Measurements from ENCODE around the gene PRR20C. TPM values are rescaled to one million over a fixed set of nuclear protein-coding genes. Genes with fewer than 3 reads are reported as not detected.
A peak's percentile ranks its signal among the peaks of the same experiment; 100 is the strongest.
"Not testable (repeated sequence)": the region's sequence is repeated elsewhere in the genome, so short reads cannot be mapped to it uniquely, and the experiment has no call there.

The PRR20C gene
- total RNA-seq, 6 donors from 2014 or later: not detected

DNA sequence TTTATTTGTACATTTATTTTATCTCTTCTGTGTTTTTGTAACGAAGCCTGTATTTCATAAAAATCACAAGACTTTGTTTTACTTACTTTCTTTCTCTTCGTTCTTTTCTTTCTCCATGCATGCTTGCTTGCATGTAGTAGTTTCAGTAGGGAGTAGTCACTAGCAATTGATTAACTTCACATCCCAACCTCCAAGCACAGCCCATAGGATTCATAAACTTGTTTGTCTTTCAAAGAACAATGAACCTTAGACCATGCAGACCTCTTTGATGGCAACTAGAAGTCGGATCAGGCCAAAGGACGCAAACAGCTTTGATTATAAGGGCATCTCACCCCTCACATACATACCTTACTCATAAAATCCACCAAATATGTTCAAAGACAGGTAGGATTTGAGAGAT, 16.3 kb upstream of the PRR20C start:
- H3K27ac ChIP-seq: no peak overlapping the region
- WGBS, 2 donors: 68 to 79% methylated on average over 4 of the region's 4 CpGs
- H3K9me3 ChIP-seq: peaks cover 0 to 4% (median 0%) of the 10 kb centered on the region in 4 donors
- ATAC-seq (ENCODE audit: low FRiP score in 2 of 2) (no peak), DNase-seq (no peak)
- H3K4me1 ChIP-seq: no peaks in the 10 kb centered on the region
- H3K4me3 ChIP-seq: no peak overlapping the region
- TF ChIP-seq EP300 (IDR thresholded peaks at IDR 0.05): no peak
- no peaks in the 10 kb centered on the region for H3K27me3 ChIP-seq
- H3K36me3 ChIP-seq: no peaks in the 10 kb centered on the region

DNA sequence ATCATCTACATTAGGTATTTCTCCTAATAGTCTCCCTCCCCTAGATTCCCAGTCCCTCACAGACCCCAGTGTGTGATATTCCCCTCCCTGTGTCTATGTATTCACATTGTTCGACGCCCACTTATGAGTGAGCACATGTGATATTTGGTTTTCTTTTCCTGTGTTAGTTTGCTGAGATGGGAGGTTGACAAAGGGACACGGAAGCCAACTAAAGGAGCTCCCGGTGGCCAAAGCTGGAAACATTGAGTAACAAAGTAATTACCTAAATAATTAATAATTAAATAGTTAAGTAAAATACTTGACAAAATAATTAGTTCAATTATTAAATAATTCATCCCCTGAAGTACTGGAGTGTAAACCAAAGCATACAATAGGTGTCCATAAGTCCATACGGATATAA, 14.9 kb upstream of the PRR20C start:
- Histone ChIP-seq H3K27ac (no peak overlapping the region), H3K27me3 (no peaks in the 10 kb centered on the region), H3K4me3 (no peak overlapping the region), H3K4me1 (no peaks in the 10 kb centered on the region), H3K9me3 (peaks cover 0 to 4% (median 0%) of the 10 kb centered on the region in 4 donors), H3K36me3 (no peaks in the 10 kb centered on the region)
- ATAC-seq (ENCODE audit: low FRiP score in 2 of 2) (no peak), DNase-seq (no peak)
- WGBS, 2 donors: 89 to 94% methylated on average over 5 of the region's 5 CpGs
- no peak for TF ChIP-seq EP300 (IDR thresholded peaks at IDR 0.05)
- TF ChIP-seq POLR2A (IDR thresholded peaks at IDR 0.05): no peak
- no peak for TF ChIP-seq POLR2AphosphoS5 (IDR thresholded peaks at IDR 0.05)

DNA sequence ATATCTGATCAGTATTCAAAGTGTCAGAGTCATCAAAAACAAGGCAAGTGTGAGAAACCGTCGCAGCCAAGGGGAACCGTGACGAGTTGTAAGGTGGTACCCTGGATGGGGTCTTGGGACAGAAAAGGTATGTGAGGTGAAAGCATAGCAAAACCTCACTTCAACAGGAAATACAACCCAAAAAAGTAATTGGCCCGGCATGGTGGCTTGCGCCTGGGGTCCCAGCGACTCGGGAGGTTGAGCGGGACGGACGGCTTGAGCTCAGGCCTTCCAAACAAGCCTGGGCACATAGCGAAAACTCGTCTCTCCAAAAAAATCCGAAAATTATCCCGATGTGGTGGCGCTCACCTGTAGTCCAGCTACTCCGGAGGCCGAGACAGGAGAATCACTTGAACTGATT, 14.1 kb upstream of the PRR20C start:
- not testable (repeated sequence) for ATAC-seq (ENCODE audit: low FRiP score in 2 of 2)

DNA sequence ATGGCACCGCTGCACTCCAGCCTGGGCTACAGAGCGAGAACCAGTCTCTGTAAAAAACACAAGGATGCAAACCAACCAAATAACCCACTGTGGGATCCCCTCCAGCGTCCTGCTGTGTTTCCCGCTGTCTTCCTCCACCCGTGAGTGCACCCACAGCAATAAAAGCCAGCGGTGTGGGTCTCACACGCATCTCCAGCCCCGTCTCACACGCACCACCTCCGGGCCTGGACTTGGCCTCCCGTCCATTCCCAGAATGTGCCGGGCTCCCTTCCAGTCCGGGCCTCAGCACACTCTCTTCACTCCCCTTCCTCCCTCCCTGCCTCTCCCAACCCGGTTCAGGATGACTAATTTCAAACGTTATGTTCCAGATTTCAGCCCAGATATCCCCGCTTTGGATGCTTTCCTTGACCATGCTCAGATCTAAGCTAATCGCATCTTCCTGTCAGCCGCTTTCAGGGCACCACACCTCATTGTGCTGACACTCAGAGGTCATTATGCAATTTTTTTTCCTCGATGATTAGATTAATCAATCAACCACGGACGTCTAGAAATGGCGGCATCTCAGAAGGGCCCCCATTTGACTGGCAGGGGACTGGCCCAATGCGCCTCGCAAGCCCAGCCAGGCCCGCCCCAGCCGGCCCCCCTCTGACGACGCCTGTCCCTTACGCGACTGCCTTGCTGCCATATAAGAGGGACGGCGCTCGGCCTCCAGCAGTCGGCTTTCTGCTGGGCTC, 13.5 kb upstream of the PRR20C start, which contains the start of gene PRR20A:
TSS of gene PRR20A (plus strand) at position 684 of the 734 bp plus-strand sequence. CDS start 387 bp downstream, outside the sequence.
- peak in 1 of 2 donors; percentile 17 for DNase-seq
- WGBS, 2 donors: 92 to 96% methylated on average over 11 to 12 of the region's 34 CpGs

More for the DNA sequence above, 14.1 kb upstream of the PRR20C start:
- not testable (repeated sequence) for DNase-seq, H3K4me1 ChIP-seq, H3K27me3 ChIP-seq, H3K27ac ChIP-seq, H3K4me3 ChIP-seq, H3K36me3 ChIP-seq, H3K9me3 ChIP-seq
- 96 to 97% methylated on average over 7 to 11 of the region's 18 CpGs for WGBS, 2 donors

DNA sequence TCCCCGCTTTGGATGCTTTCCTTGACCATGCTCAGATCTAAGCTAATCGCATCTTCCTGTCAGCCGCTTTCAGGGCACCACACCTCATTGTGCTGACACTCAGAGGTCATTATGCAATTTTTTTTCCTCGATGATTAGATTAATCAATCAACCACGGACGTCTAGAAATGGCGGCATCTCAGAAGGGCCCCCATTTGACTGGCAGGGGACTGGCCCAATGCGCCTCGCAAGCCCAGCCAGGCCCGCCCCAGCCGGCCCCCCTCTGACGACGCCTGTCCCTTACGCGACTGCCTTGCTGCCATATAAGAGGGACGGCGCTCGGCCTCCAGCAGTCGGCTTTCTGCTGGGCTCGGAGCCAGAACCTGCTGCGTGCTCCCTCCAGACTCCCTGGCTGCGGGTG, 6.7 kb upstream of the PRR20C start, which contains the start of gene PRR20B:
TSS of gene PRR20B (plus strand) at position 301 of the 400 bp plus-strand sequence. CDS start 387 bp downstream, outside the sequence.
- H3K4me3 ChIP-seq: not testable (repeated sequence)

More for the DNA sequence above, 13.5 kb upstream of the PRR20C start, which contains the start of gene PRR20A:
- not testable (repeated sequence) for H3K27me3 ChIP-seq; H3K4me1 ChIP-seq; H3K36me3 ChIP-seq; ATAC-seq (ENCODE audit: low FRiP score in 2 of 2); H3K4me3 ChIP-seq; H3K27ac ChIP-seq; H3K9me3 ChIP-seq

DNA sequence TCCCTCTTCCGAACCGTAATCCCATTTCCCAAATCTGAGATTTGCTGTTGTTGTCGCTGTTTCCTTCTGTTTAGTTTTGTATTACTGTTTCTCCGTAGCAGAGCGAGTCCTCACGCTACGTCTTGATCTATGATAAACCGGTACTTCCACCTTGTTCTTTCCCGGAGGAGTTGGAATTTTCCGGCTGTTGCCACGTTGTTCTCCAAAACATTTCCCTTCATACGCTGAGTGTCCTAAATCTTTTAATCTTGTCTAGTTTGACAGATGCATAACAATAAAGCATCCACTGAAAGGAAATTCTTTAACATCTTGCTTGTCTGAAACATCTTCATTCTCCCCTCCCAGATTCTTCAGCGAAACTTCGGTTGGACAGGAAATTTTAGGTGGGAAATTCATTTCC, 5.8 kb upstream of the PRR20C start:
- H3K4me3 ChIP-seq; H3K36me3 ChIP-seq; H3K9me3 ChIP-seq; H3K27me3 ChIP-seq; ATAC-seq (ENCODE audit: low FRiP score in 2 of 2); H3K27ac ChIP-seq; DNase-seq; H3K4me1 ChIP-seq: not testable (repeated sequence)
- 91 to 97% methylated on average over 9 to 10 of the region's 14 CpGs for WGBS, 2 donors

More for the DNA sequence above, 6.7 kb upstream of the PRR20C start, which contains the start of gene PRR20B:
- not testable (repeated sequence) for H3K9me3 ChIP-seq; H3K4me1 ChIP-seq; H3K36me3 ChIP-seq; DNase-seq; ATAC-seq (ENCODE audit: low FRiP score in 2 of 2); H3K27ac ChIP-seq; H3K27me3 ChIP-seq
- WGBS, 2 donors: no CpG with 5 or more reads among the region's 22 CpGs

DNA sequence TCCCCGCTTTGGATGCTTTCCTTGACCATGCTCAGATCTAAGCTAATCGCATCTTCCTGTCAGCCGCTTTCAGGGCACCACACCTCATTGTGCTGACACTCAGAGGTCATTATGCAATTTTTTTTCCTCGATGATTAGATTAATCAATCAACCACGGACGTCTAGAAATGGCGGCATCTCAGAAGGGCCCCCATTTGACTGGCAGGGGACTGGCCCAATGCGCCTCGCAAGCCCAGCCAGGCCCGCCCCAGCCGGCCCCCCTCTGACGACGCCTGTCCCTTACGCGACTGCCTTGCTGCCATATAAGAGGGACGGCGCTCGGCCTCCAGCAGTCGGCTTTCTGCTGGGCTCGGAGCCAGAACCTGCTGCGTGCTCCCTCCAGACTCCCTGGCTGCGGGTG, 6.5 kb downstream of the PRR20C start, which contains the start of gene PRR20D:
TSS of gene PRR20D (plus strand) at position 301 of the 400 bp plus-strand sequence. CDS start 387 bp downstream, outside the sequence.
- H3K27me3 ChIP-seq; H3K36me3 ChIP-seq; H3K9me3 ChIP-seq; ATAC-seq (ENCODE audit: low FRiP score in 2 of 2); H3K27ac ChIP-seq; DNase-seq; H3K4me3 ChIP-seq; H3K4me1 ChIP-seq: not testable (repeated sequence)
- no CpG with 5 or more reads among the region's 22 CpGs for WGBS, 2 donors

DNA sequence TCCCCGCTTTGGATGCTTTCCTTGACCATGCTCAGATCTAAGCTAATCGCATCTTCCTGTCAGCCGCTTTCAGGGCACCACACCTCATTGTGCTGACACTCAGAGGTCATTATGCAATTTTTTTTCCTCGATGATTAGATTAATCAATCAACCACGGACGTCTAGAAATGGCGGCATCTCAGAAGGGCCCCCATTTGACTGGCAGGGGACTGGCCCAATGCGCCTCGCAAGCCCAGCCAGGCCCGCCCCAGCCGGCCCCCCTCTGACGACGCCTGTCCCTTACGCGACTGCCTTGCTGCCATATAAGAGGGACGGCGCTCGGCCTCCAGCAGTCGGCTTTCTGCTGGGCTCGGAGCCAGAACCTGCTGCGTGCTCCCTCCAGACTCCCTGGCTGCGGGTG, 13.0 kb downstream of the PRR20C start, which contains the start of gene PRR20E:
TSS of gene PRR20E (plus strand) at position 301 of the 400 bp plus-strand sequence. CDS start 387 bp downstream, outside the sequence.
- not testable (repeated sequence) for H3K4me3 ChIP-seq; H3K27me3 ChIP-seq; H3K4me1 ChIP-seq; H3K9me3 ChIP-seq; DNase-seq; H3K27ac ChIP-seq; ATAC-seq (ENCODE audit: low FRiP score in 2 of 2); H3K36me3 ChIP-seq
- WGBS, 2 donors: no CpG with 5 or more reads among the region's 22 CpGs

DNA sequence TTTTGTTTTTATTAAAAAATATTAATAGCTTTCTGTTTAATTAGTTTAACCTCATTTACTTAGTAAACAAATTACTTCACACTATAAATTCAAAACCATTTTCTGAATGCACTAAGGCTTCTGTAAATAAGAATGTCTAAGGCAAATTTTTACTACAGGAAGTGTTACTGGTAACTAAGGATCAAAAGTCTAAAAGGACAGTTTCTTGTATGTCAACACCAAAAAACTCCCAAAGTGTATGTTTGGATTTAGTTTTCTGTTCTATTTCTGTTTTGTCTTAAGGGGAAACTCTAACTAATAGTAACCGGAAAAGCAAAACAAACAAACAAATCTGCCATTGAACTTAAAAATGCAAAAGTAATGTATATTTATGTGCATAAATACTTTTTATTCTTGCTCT, 37.8 kb downstream of the PRR20C start:
- TF ChIP-seq, protein P1, sequence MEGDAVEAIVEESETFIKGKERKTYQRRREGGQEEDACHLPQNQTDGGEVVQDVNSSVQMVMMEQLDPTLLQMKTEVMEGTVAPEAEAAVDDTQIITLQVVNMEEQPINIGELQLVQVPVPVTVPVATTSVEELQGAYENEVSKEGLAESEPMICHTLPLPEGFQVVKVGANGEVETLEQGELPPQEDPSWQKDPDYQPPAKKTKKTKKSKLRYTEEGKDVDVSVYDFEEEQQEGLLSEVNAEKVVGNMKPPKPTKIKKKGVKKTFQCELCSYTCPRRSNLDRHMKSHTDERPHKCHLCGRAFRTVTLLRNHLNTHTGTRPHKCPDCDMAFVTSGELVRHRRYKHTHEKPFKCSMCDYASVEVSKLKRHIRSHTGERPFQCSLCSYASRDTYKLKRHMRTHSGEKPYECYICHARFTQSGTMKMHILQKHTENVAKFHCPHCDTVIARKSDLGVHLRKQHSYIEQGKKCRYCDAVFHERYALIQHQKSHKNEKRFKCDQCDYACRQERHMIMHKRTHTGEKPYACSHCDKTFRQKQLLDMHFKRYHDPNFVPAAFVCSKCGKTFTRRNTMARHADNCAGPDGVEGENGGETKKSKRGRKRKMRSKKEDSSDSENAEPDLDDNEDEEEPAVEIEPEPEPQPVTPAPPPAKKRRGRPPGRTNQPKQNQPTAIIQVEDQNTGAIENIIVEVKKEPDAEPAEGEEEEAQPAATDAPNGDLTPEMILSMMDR (IDR thresholded peaks at IDR 0.05): no peak
- no peak for TF ChIP-seq POLR2A (IDR thresholded peaks at IDR 0.05)
- no peak for TF ChIP-seq POLR2AphosphoS5 (IDR thresholded peaks at IDR 0.05)
- TF ChIP-seq EP300 (IDR thresholded peaks at IDR 0.05): no peak
- H3K4me1 ChIP-seq: no peaks in the 10 kb centered on the region
- no peaks in the 10 kb centered on the region for H3K27me3 ChIP-seq
- H3K36me3 ChIP-seq: no peaks in the 10 kb centered on the region
- no peak overlapping the region for H3K27ac ChIP-seq
- no peak for DNase-seq
- H3K9me3 ChIP-seq: no peaks in the 10 kb centered on the region
- whole genome bisulfite sequencing, 2 donors: 71 to 81% methylated on average over 1 of the region's 1 CpG
- H3K4me3 ChIP-seq: no peak overlapping the region
- ATAC-seq (ENCODE audit: low FRiP score in 2 of 2): no peak

All from upper lobe of left lung (tissue), 6 donors.